ENCODE data around the gene AMD1. TPM values are rescaled to one million over a fixed set of nuclear protein-coding genes. Genes with fewer than 3 reads are reported as not detected.

The AMD1 gene
- total and polyA plus RNA-seq, 9 of the 15 experiments (the other 6 are each of a cell fraction or from before 2014, with no cell fraction given) = 60.0 to 151 (median 85.6) TPM

- POLR2A ChIA-PET = interaction anchor here (0.9 to 2.4 kb wide), 2 partner anchors 22 to 37 kb away, joined by 3 to 12 read pairs; partner anchors contain the start of gene AMD1
- TF ChIP-seq ZNF174 (CRISPR knock-in tag; IDR thresholded peaks at IDR 0.05) = no peak
- TF ChIP-seq ZNF384 (IDR thresholded peaks at IDR 0.05; ENCODE audit: low read depth, low read length) = 0 out of 2 replicates have a peak, but pooled peaks have one; percentile 15
- BruUV-seq (replicated peaks) = no TSS peak
These were observed 21.8 kb upstream of the AMD1 start for GRCh38 chr6:110852773-110853172.

GRCh38 chr6:110853754-110854477 is 20.7 kb upstream of the AMD1 start:
- Histone ChIP-seq H3K4me1 (replicated peaks in 1 of 2; ENCODE audit: control insufficient read depth in 2 of 2, insufficient read depth in 2 of 2, low read length in 2 of 2) (peaks cover 0 to 6% of the 10 kb centered on the region in 2 experiments; a peak in 2 of 5 replicates), H3K9ac (ENCODE audit: insufficient read depth in 1 of 2, low read depth in 2 of 2, low read length in 2 of 2) (no peak overlapping the region), H3K9me3 (replicated peaks; ENCODE audit: control insufficient read depth, insufficient read depth, low read depth, low read length) (no peaks in the 10 kb centered on the region), H3K27me3 (ENCODE audit: control insufficient read depth in 2 of 2, insufficient read depth in 2 of 2, low read length in 2 of 2) (peaks cover 0 to 3% of the 10 kb centered on the region in 2 experiments; a peak in 1 of 5 replicates), H3K79me2 (ENCODE audit: control insufficient read depth, insufficient read depth, low read length) (no peaks in the 10 kb centered on the region), H4K20me1 (replicated peaks; ENCODE audit: control insufficient read depth, insufficient read depth, low read length) (no peaks in the 10 kb centered on the region), H3K9me1 (ENCODE audit: control insufficient read depth, insufficient read depth, low read length) (no peaks in the 10 kb centered on the region), H3K4me3 (no peak overlapping the region), H3K27ac (ENCODE audit: extremely low read depth, low read depth, low read length) (no peak overlapping the region), H3K4me2 (ENCODE audit: insufficient read depth, low read length) (no peak overlapping the region), H3K36me3 (ENCODE audit: control insufficient read depth, insufficient read depth, low read length) (no peaks in the 10 kb centered on the region), H2AFZ (ENCODE audit: low read depth, low read length) (no peak overlapping the region)
- intact Hi-C loops (cut with micrococcal nuclease) (no loop called here), in situ Hi-C loops (cut with MboI) (no loop called here)
- WGBS (ENCODE audit: insufficient coverage, low coverage, missing lambda C conversion rate) = 40% methylated on average over 5 of the region's 5 CpGs
- ATAC-seq = no peak; the same call in 2 of the 3 replicates
- no TSS peak for BruUV-seq (replicated peaks)
- FAIRE-seq = no peak
- no peak for TF ChIP-seq BCL6 (CRISPR knock-in tag; IDR thresholded peaks at IDR 0.05)
- TF ChIP-seq CEBPB (tag; IDR thresholded peaks at IDR 0.05) = 0 out of 2 replicates have a peak, but pooled peaks have one; percentile 19
- DNase-seq (ENCODE audit: extremely low read depth in 1 of 4, low spot score in 3 of 4) = no peak
- CTCF ChIA-PET (ENCODE audit: low intra/inter-chr PET ratio) = no interaction called here
- POLR2A ChIA-PET = interaction anchor here (0.9 to 2.4 kb wide), 2 partner anchors 21 to 38 kb away, joined by 3 to 12 read pairs; partner anchors contain the start of gene AMD1

More at GRCh38 chr6:110852773-110853172, 21.8 kb upstream of the AMD1 start:
- Histone ChIP-seq H3K4me3 (no peak overlapping the region), H3K9me1 (ENCODE audit: control insufficient read depth, insufficient read depth, low read length) (no peaks in the 10 kb centered on the region), H2AFZ (ENCODE audit: low read depth, low read length) (no peak overlapping the region), H3K9ac (ENCODE audit: insufficient read depth in 1 of 2, low read depth in 2 of 2, low read length in 2 of 2) (no peak overlapping the region), H3K27ac (ENCODE audit: extremely low read depth, low read depth, low read length) (no peak overlapping the region), H3K4me1 (replicated peaks in 1 of 2; ENCODE audit: control insufficient read depth in 2 of 2, insufficient read depth in 2 of 2, low read length in 2 of 2) (no peaks in the 10 kb centered on the region), H3K4me2 (ENCODE audit: insufficient read depth, low read length) (no peak overlapping the region), H4K20me1 (replicated peaks; ENCODE audit: control insufficient read depth, insufficient read depth, low read length) (no peaks in the 10 kb centered on the region), H3K79me2 (ENCODE audit: control insufficient read depth, insufficient read depth, low read length) (no peaks in the 10 kb centered on the region), H3K9me3 (replicated peaks; ENCODE audit: control insufficient read depth, insufficient read depth, low read depth, low read length) (no peaks in the 10 kb centered on the region), H3K36me3 (ENCODE audit: control insufficient read depth, insufficient read depth, low read length) (no peaks in the 10 kb centered on the region), H3K27me3 (ENCODE audit: control insufficient read depth in 2 of 2, insufficient read depth in 2 of 2, low read length in 2 of 2) (peaks cover 0 to 3% of the 10 kb centered on the region in 2 experiments; a peak in 1 of 5 replicates)
- FAIRE-seq = no peak
- in situ Hi-C loops (cut with MboI) = no loop called here
- no peak for DNase-seq (ENCODE audit: extremely low read depth in 1 of 4, low spot score in 3 of 4)
- intact Hi-C loops (cut with micrococcal nuclease) = no loop called here
- WGBS (ENCODE audit: insufficient coverage, low coverage, missing lambda C conversion rate) = 72% methylated on average over 2 of the region's 2 CpGs
- CTCF ChIA-PET (ENCODE audit: low intra/inter-chr PET ratio) = no interaction called here
- ATAC-seq = no peak
